Stimulated activated naive B cell treated with anti-CD40 and anti-IgM and Interleukin-4, amounts not matched to agents 10 μg/mL and 1 μg/mL and 100 μg/mL, for 72 hours (primary cell): ENCODE results near the gene TPCN1.
A peak's percentile ranks its signal among the peaks of the same experiment; 100 is the strongest.
"Not testable (repeated sequence)": the region's sequence is repeated elsewhere in the genome, so short reads cannot be mapped to it uniquely, and the experiment has no call there.

ENCODE experiments used
- ATAC-seq, 2 donors: fragments of 150-1000 bp; cut with Tn5 transposase; replicated peaks; 2 replicates each; pipeline ENCODE4 v1.10.0; 2021; ENCODE audit warnings: moderate library complexity in 1 of 2
- DNase-seq: peaks from one replicate; pipeline ENCODE4 v3.0.0; 2021
- H3K27ac Mint-ChIP-seq: one replicate; pipeline ENCODE4 v1.8.0; 2022; ENCODE audit warnings: mild to moderate bottlenecking, mixed read lengths
- H3K27me3 Mint-ChIP-seq, 2 donors: one replicate each; pipeline ENCODE4 v1.8.0; 2022; ENCODE audit warnings: mixed read lengths in 2 of 2
- H3K36me3 Mint-ChIP-seq, 2 donors: one replicate each; pipeline ENCODE4 v1.8.0; 2022; ENCODE audit warnings: mixed read lengths in 2 of 2, mild to moderate bottlenecking in 1 of 2
- H3K4me1 Mint-ChIP-seq, 2 donors: one replicate each; pipeline ENCODE4 v1.8.0; 2022; ENCODE audit warnings: mixed read lengths in 2 of 2, mild to moderate bottlenecking in 1 of 2
- H3K4me3 Mint-ChIP-seq, 2 donors: one replicate each; pipeline ENCODE4 v1.8.0; 2022; ENCODE audit warnings: mild to moderate bottlenecking in 2 of 2, mixed read lengths in 2 of 2, moderate library complexity in 1 of 2
- H3K9me3 Mint-ChIP-seq, 2 donors: one replicate each; pipeline ENCODE4 v1.8.0; 2022; ENCODE audit warnings: mixed read lengths in 2 of 2, mild to moderate bottlenecking in 1 of 2

Gene TPCN1

DNA sequence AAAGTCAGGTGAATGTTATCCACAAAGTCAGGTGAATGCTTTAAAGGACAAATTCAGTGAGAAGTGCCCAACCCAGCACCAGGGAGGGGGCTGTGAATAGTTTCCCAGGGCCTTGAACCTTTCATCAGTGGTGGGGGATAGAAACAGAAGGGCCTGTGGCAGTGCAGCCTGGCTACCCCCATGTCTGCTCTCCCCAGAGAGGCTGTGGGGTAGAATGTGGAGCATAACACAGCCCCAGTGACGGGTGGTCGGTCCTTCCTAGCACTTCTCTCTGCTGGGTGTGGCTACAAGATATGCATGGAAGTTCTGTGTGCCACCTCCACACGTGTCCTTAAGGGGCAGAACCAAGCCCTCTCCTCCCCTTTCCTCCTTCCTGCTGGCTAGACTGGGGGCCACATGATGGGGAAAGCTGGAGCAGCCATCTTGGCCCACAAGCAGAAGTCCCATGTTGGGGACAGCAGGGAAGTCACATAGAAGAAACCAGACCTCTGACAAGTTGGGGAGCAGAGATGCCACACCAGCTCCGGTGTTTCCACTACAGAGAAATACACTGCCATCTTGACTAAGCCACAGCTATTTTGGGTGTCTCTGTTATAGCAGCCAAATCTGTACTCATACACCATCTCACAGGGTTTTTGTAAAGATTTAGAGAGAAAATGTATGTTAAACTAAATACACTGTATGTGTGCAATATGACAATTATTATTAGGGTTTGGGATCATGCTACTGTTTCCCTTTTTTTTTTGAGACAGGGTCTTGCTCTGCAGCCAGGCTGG lies 18.8 kb upstream of the TPCN1 start:
- Mint-ChIP-seq H3K9me3 (peaks cover 0 to 2% of the 10 kb centered on the region in 2 donors), H3K36me3 (peaks cover 10 to 19% of the 10 kb centered on the region in 2 donors), H3K4me3 (no peak overlapping the region), H3K4me1 (peaks cover 36 to 63% of the 10 kb centered on the region in 2 donors), H3K27me3 (no peaks in the 10 kb centered on the region), H3K27ac (peak overlapping the region; percentile 56)
- no peak for DNase-seq
- ATAC-seq: no peak

DNA sequence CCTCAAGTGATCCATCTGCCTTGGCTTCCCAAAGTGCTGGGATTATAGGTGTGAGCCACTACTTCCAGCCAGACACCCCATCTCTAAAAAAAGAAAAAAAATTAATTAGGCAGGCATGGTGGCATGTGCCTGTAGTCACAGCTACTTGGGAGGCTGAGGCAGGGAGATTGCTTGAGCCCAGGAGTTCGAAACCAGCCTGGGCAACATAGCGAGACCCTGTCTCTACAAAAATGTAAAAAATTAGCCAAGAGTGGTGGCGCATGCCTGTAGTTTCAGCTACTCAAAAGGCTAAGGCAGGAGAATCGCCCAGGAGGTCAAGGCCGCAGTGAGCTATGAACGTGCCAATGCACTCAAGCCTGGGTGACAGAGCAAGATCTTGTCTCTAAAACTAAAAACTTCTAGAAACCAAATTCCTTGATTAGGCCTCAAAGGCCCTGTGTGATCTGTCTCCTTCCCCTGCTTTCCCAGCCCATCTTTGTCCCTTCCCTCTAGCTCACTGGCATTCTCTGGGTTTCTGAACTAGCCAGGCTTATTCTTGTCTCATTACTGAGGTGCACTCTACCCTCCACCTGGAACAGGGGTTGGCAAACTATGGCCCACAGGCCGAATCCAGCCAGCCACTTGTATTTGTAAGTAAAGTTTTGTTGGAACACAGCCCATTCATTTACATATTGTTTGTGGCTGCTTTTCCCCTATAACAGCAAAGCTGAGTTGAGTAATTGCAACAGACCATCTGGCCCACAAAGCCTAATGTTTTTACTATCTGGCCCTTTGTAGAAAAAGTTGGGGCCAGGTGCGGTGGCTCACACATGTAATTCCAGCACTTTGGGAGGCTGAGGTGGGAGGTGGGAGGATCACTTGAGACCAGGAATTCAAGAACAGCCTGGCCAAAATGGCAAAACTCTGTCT lies 17.2 kb upstream of the TPCN1 start:
- H3K9me3 Mint-ChIP-seq: peaks cover 0 to 2% of the 10 kb centered on the region in 2 donors
- peak overlapping the region; percentile 94 for H3K27ac Mint-ChIP-seq
- H3K4me1 Mint-ChIP-seq: peaks cover 43 to 67% of the 10 kb centered on the region in 2 donors
- ATAC-seq (no peak), DNase-seq (no peak)
- no peaks in the 10 kb centered on the region for H3K27me3 Mint-ChIP-seq
- peaks cover 11 to 20% of the 10 kb centered on the region in 2 donors for H3K36me3 Mint-ChIP-seq
- no peak overlapping the region for H3K4me3 Mint-ChIP-seq

DNA sequence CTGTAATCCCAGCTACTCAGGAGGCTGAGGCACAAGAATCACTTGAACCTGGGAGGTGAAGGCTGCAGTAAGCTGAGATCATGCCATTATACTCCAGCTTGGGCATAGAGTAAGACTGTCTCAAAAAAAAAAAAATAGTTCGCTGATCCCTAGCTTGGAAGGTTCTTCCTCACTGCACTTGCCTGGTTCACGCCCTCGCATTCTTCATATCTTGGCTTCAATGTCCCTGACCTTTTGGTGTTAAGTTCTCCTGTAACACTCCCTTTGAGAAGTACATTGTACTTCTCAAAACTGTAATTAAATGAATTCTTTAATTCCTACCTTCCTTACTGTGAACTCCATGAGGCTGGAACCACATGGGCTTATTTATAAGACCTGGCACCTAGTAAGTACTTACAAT lies 16.5 kb upstream of the TPCN1 start:
- H3K27ac Mint-ChIP-seq: no peak overlapping the region
- no peak for ATAC-seq
- no peaks in the 10 kb centered on the region for H3K27me3 Mint-ChIP-seq
- no peak overlapping the region for H3K4me3 Mint-ChIP-seq
- H3K36me3 Mint-ChIP-seq: peaks cover 11 to 16% of the 10 kb centered on the region in 2 donors
- no peak for DNase-seq
- H3K9me3 Mint-ChIP-seq: peaks cover 0 to 2% of the 10 kb centered on the region in 2 donors
- peaks cover 44 to 67% of the 10 kb centered on the region in 2 donors for H3K4me1 Mint-ChIP-seq

DNA sequence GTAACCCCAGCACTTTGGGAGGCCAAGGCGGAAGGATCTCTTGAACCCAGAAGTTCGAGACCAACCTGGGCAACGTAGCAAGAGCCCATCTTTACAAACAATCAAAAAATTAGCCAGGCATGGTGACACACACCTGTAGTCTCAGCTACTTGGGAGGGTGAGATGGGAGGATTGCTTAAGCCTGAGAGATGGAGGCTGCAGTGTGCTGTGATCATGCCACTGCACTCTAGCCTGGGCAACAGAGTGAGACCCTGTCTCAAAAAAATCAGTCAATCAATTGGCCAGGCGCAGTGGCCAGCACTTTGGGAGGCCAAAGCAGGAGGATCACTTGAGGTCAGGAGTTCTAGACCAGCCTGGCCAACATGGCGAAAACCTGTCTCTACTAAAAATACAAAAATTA lies 14.5 kb upstream of the TPCN1 start:
- DNase-seq, H3K27me3 Mint-ChIP-seq, ATAC-seq, H3K9me3 Mint-ChIP-seq: not testable (repeated sequence)
- Mint-ChIP-seq H3K27ac (peak overlapping the region; percentile 87), H3K4me1 (peaks cover 49 to 83% of the 10 kb centered on the region in 2 donors), H3K4me3 (peak overlapping the region; percentile 20 to 61), H3K36me3 (peaks cover 11 to 25% of the 10 kb centered on the region in 2 donors)

DNA sequence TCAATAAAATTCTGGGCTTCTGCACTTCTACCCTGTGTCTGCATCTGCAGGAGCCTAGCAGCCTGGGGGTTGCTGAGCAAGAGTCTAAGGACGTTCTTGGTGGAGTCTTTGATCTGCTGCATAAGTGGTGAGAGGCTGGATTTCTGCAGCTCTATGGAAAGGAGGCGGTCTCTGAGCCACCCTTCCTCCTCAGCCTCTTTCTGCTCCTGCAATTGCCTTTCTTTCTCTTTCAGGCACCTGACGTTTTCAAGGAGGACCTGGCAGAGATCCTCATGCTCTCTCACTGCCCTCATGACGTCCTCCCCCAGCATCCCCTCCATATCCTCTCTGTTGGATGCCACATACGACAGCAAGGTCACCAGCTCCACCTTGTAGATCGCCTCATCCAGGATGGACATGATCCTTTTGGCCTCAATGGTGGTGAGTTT lies 13.6 kb upstream of the TPCN1 start:
- ATAC-seq: peak; percentile 1
- H3K4me3 Mint-ChIP-seq: peak overlapping the region; percentile 57 to 73
- H3K4me1 Mint-ChIP-seq: peaks cover 42 to 75% of the 10 kb centered on the region in 2 donors
- H3K36me3 Mint-ChIP-seq: peaks cover 11 to 25% of the 10 kb centered on the region in 2 donors
- H3K27ac Mint-ChIP-seq: peak overlapping the region; percentile 99
- peaks cover 0 to 2% of the 10 kb centered on the region in 2 donors for H3K9me3 Mint-ChIP-seq
- no peak for DNase-seq
- H3K27me3 Mint-ChIP-seq: no peaks in the 10 kb centered on the region

DNA sequence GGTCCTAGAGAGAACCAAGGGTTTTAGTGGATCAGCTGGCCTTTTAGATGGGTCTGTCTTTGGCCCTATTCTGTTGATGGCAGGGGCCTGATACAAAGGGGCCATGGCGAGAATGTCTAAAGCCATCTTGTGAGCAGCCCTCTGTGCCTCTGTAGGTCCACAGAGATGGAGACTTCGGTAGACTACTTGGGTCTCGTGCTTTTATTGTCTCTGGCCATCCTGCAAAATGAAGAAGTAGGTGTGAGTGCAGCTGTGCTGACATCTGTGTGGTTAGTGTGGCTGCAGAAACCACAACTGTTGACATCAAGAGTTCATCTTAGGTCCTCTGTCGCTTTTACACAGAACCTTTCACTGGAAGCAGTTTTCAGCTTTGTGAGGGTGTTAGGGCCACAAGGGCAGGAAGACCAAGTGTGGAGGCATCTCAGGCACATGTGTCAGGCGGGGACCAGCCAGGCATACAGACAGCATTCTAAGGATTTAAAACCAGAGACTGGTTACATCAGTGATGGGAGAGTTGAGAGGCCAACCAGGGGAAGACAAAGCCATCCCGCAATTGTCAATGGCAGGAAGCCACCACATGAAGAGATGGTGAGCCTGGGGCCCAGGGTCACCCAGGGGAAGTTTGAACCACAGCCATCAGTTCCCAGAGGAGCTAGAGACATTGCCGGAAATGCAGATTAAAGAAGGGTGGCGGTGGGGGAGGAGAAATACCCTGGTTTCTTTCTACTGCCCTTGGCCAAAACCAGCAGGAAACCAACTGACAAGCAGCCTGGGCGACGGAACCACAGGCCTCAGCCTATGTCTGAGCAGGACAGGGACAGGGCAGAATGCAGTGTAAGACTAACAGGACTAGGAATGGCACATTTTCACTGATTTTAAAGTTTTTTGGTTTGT lies 13.0 kb upstream of the TPCN1 start:
- H3K27ac Mint-ChIP-seq: peak overlapping the region; percentile 99
- peak; percentile 86 for ATAC-seq
- H3K4me1 Mint-ChIP-seq: peaks cover 41 to 73% of the 10 kb centered on the region in 2 donors
- H3K36me3 Mint-ChIP-seq: peaks cover 11 to 25% of the 10 kb centered on the region in 2 donors
- peak; percentile 92 for DNase-seq
- H3K27me3 Mint-ChIP-seq: no peaks in the 10 kb centered on the region
- peak overlapping the region; percentile 65 to 73 for H3K4me3 Mint-ChIP-seq
- peaks cover 0 to 2% of the 10 kb centered on the region in 2 donors for H3K9me3 Mint-ChIP-seq

DNA sequence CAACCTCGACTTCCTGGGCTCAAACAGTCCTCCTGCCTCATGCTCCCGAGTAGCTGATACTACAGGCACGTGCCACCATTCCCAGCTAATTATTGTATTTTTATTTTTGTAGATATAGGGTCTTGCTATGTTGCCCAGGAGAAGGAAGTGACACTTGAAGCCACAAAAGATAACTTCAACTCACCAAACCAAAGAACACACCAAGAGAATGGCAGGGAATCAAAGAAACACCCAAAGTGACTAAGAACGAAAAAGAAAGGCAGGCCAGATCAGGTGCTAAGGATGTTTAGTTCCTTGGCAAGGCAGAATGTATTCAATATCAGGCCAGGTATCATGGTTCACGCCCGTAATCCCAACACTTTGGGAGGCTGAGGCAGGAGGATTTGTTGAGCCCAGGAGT lies 10.1 kb upstream of the TPCN1 start:
- H3K27me3 Mint-ChIP-seq: no peaks in the 10 kb centered on the region
- H3K4me3 Mint-ChIP-seq: no peak overlapping the region
- ATAC-seq: no peak
- DNase-seq: no peak
- peaks cover 47 to 77% of the 10 kb centered on the region in 2 donors for H3K4me1 Mint-ChIP-seq
- H3K27ac Mint-ChIP-seq: peak overlapping the region; percentile 37
- peaks cover 0 to 2% of the 10 kb centered on the region in 2 donors for H3K9me3 Mint-ChIP-seq
- H3K36me3 Mint-ChIP-seq: peaks cover 8 to 23% of the 10 kb centered on the region in 2 donors

DNA sequence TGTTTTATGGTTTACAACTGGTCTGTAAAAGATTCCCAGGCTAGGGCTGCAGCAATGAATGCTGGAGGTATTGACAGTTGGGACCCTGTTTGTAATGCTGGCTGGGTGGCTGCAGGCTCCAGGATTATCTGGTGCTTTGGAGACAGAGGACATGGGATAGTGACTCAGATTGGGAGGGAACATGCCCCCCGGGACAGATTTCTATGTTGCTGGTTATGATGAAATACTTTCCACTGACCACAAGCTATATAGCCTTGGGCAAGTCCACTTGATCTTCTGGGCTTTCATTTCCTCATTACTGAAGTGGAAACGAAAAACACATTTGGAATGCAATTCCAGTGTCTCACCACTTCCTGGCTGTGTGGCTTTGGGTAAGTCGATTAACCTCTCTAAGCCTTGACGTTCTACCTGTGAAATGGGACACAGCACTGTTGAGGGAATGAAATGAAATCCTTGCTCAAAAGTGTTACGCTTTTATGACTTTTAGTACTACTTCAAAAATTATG lies 6.3 kb upstream of the TPCN1 start:
- H3K36me3 Mint-ChIP-seq: peaks cover 0 to 11% of the 10 kb centered on the region in 2 donors
- H3K4me3 Mint-ChIP-seq: peak overlapping the region in 1 of 2 donors; percentile 55
- H3K27ac Mint-ChIP-seq: peak overlapping the region; percentile 92
- DNase-seq (peak; percentile 60), ATAC-seq (peak; percentile 86 to 88)
- peaks cover 31 to 55% of the 10 kb centered on the region in 2 donors for H3K4me1 Mint-ChIP-seq
- H3K27me3 Mint-ChIP-seq: no peaks in the 10 kb centered on the region
- H3K9me3 Mint-ChIP-seq: no peaks in the 10 kb centered on the region

DNA sequence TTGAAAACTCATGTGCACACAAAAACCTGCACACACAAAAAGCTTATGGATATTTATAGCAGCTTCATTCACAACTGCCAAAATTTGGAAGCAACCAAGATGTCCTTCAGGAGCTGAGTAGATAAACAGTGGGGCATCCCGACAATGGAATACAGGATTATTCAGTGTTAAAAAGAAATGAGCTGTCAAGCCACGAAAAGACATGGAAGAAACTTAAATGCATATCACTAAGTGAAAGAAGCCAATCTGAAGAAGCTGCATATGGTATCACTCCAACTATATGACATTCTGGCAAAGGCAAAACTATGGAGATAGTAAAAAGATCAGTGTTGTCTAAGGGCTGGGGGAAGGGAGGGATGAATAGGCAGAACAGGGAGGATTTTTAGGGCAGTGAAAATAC lies 5.2 kb upstream of the TPCN1 start:
- Mint-ChIP-seq H3K4me3 (no peak overlapping the region), H3K4me1 (peaks cover 27 to 53% of the 10 kb centered on the region in 2 donors), H3K9me3 (no peaks in the 10 kb centered on the region), H3K36me3 (peaks cover 0 to 6% of the 10 kb centered on the region in 2 donors), H3K27ac (peak overlapping the region; percentile 56), H3K27me3 (no peaks in the 10 kb centered on the region)
- no peak for ATAC-seq
- no peak for DNase-seq

DNA sequence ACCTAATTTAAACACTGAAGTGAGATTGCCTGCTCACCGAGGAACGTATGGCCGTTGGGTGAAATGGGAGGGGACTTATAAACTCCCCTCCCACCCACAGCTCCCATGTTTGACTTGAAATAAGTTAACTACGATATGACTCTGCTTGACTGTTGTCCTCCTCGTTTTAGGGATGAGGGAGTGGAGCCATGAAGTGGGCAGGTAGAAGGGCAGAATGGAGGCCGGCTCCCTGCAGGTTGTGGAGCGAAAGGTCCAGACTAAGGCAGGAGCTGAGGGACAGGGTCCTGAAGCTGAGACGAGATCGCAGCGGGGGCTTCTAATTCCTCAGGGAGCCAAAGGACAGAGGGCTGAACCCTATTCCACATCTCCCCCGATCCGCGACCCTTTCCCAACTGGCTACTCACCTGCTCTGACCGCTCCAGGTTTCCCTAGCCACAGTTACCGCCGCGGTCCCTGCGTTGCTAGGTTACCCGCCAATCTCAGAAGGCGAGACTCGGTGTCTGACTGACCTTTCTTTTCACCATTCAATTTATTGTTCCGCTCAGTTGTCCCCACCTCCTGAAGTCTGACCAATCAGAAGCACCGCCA lies 577 bp upstream of the TPCN1 start:
- Mint-ChIP-seq H3K27ac (peak overlapping the region; percentile 99), H3K4me1 (peaks cover 24 to 52% of the 10 kb centered on the region in 2 donors), H3K4me3 (peak overlapping the region; percentile 96 to 97), H3K27me3 (no peaks in the 10 kb centered on the region), H3K36me3 (peaks cover 10 to 15% of the 10 kb centered on the region in 2 donors), H3K9me3 (no peaks in the 10 kb centered on the region)
- ATAC-seq: no peak
- no peak for DNase-seq

DNA sequence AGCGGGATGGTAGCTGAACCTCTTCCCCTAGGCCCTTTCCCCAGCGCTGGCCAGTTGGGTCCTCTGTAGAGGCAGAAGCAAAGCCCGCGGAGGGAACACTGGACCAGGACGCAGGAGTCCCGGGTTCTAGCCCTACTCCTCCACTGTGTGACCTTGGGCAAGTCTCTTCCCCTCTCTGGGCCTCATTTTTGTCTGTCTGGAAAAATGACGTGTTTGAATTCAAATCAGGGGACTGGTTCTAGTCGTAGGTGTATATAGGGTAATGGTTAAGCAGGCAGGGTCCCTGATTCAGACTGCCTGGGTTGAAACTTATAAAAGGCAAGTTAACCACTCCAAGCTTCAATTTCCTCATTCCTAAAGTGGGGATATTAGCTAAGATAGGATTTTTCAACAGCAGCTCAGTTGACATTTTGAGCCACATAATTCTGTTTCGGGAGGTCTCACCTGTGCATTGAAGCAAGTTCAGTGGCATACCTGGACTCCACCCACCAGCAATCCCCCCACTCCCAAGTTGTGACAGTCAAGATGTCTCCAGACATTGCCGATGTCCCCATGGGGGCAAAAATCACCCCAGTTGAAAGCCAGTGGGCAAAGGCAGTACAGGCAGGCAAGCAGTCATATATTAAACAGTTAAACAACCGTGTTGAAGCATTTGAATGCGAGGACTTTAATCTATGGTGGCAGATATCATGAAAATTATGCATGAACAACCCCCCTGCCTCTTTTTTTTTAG lies 899 bp downstream of the TPCN1 start:
- Mint-ChIP-seq H3K9me3 (no peaks in the 10 kb centered on the region), H3K27me3 (no peaks in the 10 kb centered on the region), H3K4me1 (peaks cover 20 to 48% of the 10 kb centered on the region in 2 donors), H3K27ac (peak overlapping the region; percentile 99), H3K36me3 (peaks cover 15 to 22% of the 10 kb centered on the region in 2 donors), H3K4me3 (peak overlapping the region; percentile 96 to 97)
- ATAC-seq (peak; percentile 6 to 13), DNase-seq (no peak)

DNA sequence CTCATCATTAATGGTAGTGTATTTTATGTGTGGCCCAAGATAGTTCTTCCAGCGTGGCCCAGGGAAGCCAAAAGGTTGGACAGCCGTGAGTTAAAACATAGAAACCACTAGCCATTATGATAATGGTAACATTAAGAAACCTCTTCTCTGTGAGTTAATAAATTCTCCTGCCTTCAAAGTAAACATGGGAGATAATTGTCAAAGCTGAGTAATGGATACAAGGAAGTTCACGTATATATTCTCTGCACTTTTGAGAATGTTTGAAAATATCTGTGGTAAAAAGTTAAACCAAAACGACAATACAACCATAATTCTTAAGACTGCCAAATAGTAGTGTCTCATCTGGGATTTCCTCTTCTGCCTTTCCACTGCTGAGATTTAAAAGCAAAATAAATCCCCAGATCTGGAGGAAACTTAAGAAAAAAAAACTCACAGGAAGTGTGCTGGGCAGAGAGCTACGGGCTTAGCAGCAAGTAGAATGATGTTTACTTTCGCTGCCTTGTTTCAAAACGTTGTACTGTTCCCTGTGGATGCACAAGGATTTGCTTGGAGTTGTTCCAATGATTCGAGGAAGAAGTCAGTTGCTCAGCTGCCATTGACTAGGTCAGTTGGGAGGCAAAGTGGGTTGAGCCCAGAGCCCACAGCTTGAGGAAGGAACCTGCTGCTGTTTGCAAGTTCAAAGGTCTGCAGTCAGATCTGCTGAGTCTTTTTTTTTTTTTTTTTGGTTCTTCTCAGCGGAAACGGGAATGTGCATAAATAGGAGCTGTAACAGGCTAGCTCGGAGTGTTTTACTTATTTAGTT lies 1.7 kb downstream of the TPCN1 start:
- H3K9me3 Mint-ChIP-seq: no peaks in the 10 kb centered on the region
- H3K27ac Mint-ChIP-seq: peak overlapping the region; percentile 99
- DNase-seq (no peak), ATAC-seq (no peak)
- peaks cover 21 to 29% of the 10 kb centered on the region in 2 donors for H3K36me3 Mint-ChIP-seq
- peaks cover 18 to 48% of the 10 kb centered on the region in 2 donors for H3K4me1 Mint-ChIP-seq
- H3K27me3 Mint-ChIP-seq: no peaks in the 10 kb centered on the region
- peak overlapping the region; percentile 96 to 97 for H3K4me3 Mint-ChIP-seq
